HG03103 (cell line): ENCODE measurements around the gene CHRDL1.
A peak's percentile ranks its signal among the peaks of the same experiment; 100 is the strongest.
"Not testable (repeated sequence)": the region's sequence is repeated elsewhere in the genome, so short reads cannot be mapped to it uniquely, and the experiment has no call there.

Source experiments
- ATAC-seq: cut with Tn5 transposase; IDR thresholded peaks from one replicate; pipeline ENCODE4 v1.9.1; 2021; ENCODE audit warnings: low read depth; ENCODE audit not compliant: unreplicated experiment

Gene CHRDL1

DNA sequence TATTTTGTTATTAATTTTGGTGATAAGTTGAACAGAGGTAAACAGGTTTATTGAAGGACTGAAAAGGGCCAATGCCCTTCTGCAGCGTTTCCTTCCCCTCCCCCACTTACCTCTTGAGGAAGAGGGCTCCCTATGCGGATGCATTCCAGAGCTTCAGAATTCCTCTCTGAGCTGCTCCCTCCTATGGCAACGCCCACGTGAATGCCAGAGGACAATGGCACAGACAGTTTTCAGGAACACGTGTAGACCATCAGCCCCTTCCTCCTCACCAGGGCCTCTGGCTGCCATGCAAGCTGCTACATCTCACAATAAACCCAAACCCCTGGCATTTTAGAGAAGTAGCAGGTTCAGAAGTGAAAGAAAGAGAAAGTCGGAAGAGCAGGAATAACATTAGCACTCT lies 127.9 kb downstream of the CHRDL1 start:
- ATAC-seq, result no peak

DNA sequence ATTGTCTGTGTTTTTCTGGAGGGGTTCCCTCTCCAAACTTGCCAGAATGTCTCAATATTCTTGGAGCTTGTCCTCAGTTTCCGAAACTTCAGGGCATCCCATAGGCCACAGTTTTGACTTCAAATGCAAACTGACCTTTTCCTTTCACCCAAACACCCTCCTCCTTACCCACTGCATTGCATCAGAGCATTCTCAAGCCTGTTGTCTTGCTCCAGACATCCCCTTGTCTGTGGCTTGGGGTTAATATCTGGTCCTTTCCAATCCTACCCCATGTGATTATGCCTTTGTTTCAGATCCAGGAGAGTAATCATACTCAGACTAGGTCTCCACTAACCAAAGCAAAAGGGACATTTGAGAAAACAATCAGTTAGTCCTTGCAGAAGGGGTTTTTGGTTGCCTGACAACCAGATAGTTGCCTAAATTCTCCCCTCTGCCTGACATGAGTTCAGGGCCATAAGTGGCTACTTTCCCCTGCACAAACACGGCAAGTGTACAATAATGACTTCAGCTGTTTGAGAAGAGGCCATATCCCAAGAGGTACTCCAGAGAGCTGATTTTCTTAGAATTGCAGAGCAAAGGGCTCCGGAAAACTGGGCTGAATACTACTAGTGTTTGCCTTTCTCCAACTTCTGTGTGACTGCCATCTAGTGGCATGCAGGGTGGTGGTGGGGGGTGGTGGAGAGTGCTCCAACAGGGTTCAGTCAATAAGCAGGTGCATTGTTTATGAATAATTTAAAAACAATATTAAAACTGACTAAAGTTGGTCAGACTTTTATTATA lies 130.2 kb downstream of the CHRDL1 start:
- peak; percentile 82 for ATAC-seq

DNA sequence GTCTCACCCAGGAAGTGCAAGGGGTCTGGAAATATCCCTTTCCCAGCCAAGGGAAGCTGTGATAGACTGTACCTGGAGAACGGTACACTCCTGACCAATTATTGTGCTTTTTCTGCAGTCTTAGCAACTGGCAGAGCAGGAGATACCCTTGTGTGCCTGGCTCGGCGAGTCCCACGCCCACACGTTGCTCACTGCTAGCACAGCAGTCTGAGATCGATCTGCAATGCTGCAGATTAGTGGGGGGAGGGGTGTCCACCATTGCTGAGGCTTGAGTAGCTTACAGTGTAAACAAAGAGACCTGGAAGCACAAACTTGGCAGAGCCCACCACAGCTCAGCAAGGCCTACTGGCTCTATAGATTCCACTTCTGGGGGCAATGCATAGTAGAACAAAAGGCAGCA lies 138.5 kb downstream of the CHRDL1 start:
- no peak for ATAC-seq

DNA sequence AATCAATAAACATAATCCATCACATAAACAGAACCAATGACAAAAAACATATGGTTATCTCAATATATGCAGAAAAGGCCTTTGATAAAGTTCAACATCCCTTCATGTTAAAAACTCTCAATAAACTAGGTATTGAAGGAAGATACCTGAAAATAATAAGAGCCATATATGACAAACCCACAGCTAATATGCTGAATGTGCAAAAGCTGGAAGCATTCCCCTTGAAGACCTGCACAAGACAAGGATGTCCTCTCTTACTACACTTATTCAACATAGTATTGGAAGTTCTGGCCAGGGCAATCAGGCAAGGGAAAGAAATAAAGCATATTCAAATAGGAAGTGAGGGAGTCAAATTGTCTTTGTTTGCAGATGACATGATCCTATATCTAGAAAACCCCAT lies 141.3 kb downstream of the CHRDL1 start:
- ATAC-seq, result not testable (repeated sequence)

DNA sequence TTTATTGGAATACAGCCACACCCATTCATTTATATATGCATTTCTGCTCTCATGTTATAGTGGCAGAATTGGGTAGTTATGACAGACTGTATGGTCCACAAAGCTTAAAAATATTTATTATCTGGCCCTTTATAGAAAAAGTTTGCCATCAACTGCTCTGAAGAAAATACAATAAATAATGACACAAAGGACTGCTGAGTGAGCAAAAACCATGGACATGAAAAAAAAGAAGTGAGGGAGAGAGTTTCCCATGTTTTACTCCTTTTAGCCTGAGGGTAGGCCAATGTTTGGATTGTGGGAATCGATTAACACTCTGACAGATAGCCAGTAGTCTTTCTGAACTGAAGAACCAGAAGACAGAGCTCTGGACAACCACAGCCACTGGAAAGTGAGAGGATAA lies 149.2 kb downstream of the CHRDL1 start:
- ATAC-seq, result no peak
